GM12878 (cell line): Measurements from ENCODE around the gene KMT2E. TPM values are rescaled to one million over a fixed set of nuclear protein-coding genes. Genes with fewer than 3 reads are reported as not detected.

Source experiments
- ASH2L ChIP-seq: fragments of 300-600, 200-600 bp; sonication (generic); IDR thresholded peaks from 2 replicates; pipeline ENCODE4 v1.6.1; 2017; ENCODE audit warnings: low read depth, mild to moderate bottlenecking, borderline replicate concordance
- BACH1 ChIP-seq: fragments of 450-650 bp; IDR thresholded peaks from 2 replicates; pipeline ENCODE4 v1.6.1; 2017; ENCODE audit warnings: mild to moderate bottlenecking, borderline replicate concordance
- BCL11A ChIP-seq: IDR thresholded peaks from 2 replicates; pipeline ENCODE4 v1.6.1; 2011; ENCODE audit warnings: low read depth, low read length
- BCL3 ChIP-seq: IDR thresholded peaks from 2 replicates; pipeline ENCODE4 v1.6.1; 2011; ENCODE audit warnings: borderline replicate concordance, low read depth, mild to moderate bottlenecking, moderate library complexity, low read length; ENCODE audit not compliant: insufficient read depth, poor library complexity, severe bottlenecking
- ELK1 ChIP-seq: IDR thresholded peaks from 2 replicates; pipeline ENCODE4 v1.6.1; 2012; ENCODE audit warnings: low read depth, low read length, improper control_type of control experiment
- EZH2 ChIP-seq: IDR thresholded peaks from 2 replicates; pipeline ENCODE4 v1.6.1; 2012; ENCODE audit warnings: low read depth, mild to moderate bottlenecking, control low read depth, inconsistent platforms, low read length, borderline replicate concordance; ENCODE audit not compliant: control insufficient read depth
- FOXK2 ChIP-seq: fragments of 450-650 bp; IDR thresholded peaks from 2 replicates; pipeline ENCODE4 v1.6.1; 2017; ENCODE audit warnings: mild to moderate bottlenecking, moderate library complexity
- HDGF ChIP-seq: fragments of 450-650 bp; IDR thresholded peaks from 2 replicates; pipeline ENCODE4 v1.6.1; 2016; ENCODE audit warnings: antibody characterized with exemption
- IRF3 ChIP-seq: fragments of 450-650 bp; IDR thresholded peaks from 2 replicates; pipeline ENCODE4 v1.6.1; 2014; ENCODE audit warnings: mild to moderate bottlenecking
- IRF4 ChIP-seq: IDR thresholded peaks from 2 replicates; pipeline ENCODE4 v1.6.1; 2011; ENCODE audit warnings: low read depth, low read length
- MLLT1 ChIP-seq: fragments of 450-650 bp; IDR thresholded peaks from 2 replicates; pipeline ENCODE4 v1.6.1; 2016; ENCODE audit warnings: mild to moderate bottlenecking
- NFIC ChIP-seq: IDR thresholded peaks from 2 replicates; pipeline ENCODE4 v1.6.1; 2012; ENCODE audit warnings: low read depth, mild to moderate bottlenecking, inconsistent platforms, low read length, moderate library complexity
- NFXL1 ChIP-seq: fragments of 450-650 bp; IDR thresholded peaks from 2 replicates; pipeline ENCODE4 v1.6.1; 2017; ENCODE audit warnings: antibody characterized with exemption, mild to moderate bottlenecking, borderline replicate concordance
- NRF1 ChIP-seq: conservative IDR thresholded peaks from 2 replicates; pipeline ENCODE4 v1.6.1; 2011; ENCODE audit warnings: mild to moderate bottlenecking, low read depth, low read length, improper control_type of control experiment
- PAX5 ChIP-seq: IDR thresholded peaks from 2 replicates; pipeline ENCODE4 v1.6.1; 2011; ENCODE audit warnings: low read depth, low read length, borderline replicate concordance
- RBBP5 ChIP-seq: fragments of 200-600 bp; sonication (generic); conservative IDR thresholded peaks from 2 replicates; pipeline ENCODE4 v1.6.1; 2016
- REST ChIP-seq: IDR thresholded peaks from 2 replicates; pipeline ENCODE4 v1.6.1; 2012; ENCODE audit warnings: mild to moderate bottlenecking, low read depth, low read length
- TAF1 ChIP-seq: IDR thresholded peaks from 2 replicates; pipeline ENCODE4 v1.6.1; 2011; ENCODE audit warnings: mild to moderate bottlenecking, low read depth, low read length, borderline replicate concordance
- TCF3 ChIP-seq: IDR thresholded peaks from 2 replicates; pipeline ENCODE4 v1.6.1; 2012; ENCODE audit warnings: low read depth, mild to moderate bottlenecking, low read length, borderline replicate concordance; ENCODE audit not compliant: insufficient read depth
- YBX1 ChIP-seq: fragments of 450-650 bp; IDR thresholded peaks from 2 replicates; pipeline ENCODE4 v1.6.1; 2016; ENCODE audit warnings: antibody characterized with exemption
- ZNF384 ChIP-seq: IDR thresholded peaks from 2 replicates; pipeline ENCODE4 v1.6.1; 2012; ENCODE audit warnings: low read depth, mild to moderate bottlenecking, low read length, improper control_type of control experiment, borderline replicate concordance
- polyA plus RNA-seq, 11 experiments: library from polyadenylated mRNA; depleted of rRNA in 4 of 11; unstranded in 6 of 11; stranded (reverse) in 5 of 11; fragments of >200 nt; fragmentation: Nextera tagmentation in 4 of 11; fragmentation: Illumina TruSeq in 1 of 11; extraction: Ambion mirVana in 4 of 11; extraction: Trizol in 1 of 11; gene quantifications; 1 replicate in 1 of 11; 2 replicates in 10 of 11; pipeline versions ENCODE4 v1.2.1 to v1.2.3, GENCODE V29; 2011 to 2016; ENCODE audit warnings: inconsistent platforms in 2 of 11, missing spikeins in 2 of 11, low read depth in 1 of 11
- total RNA-seq, 4 experiments: library from RNA; depleted of rRNA in 3 of 4; stranded (reverse); fragments of >200 nt in 3 of 4; fragmentation: Illumina TruSeq in 1 of 4; extraction: Trizol in 1 of 4; gene quantifications; 2 replicates each; pipeline versions ENCODE4 v1.2.1 to v1.2.3, GENCODE V29; 2013 to 2021

The KMT2E gene
- total and polyA plus RNA-seq, 10 of the 15 experiments (the other 5 are each of a cell fraction or from before 2014, with no cell fraction given): 13.2 to 68.1 (median 34.1) TPM

- TF ChIP-seq ZNF384 (no peak), TCF3 (no peak), PAX5 (peak; percentile 4; the same call in 1 of the 2 replicates), HDGF (no peak; the same call in 1 of the 2 replicates), YBX1 (no peak), IRF3 (peak; percentile 38; the same call in 1 of the 2 replicates), FOXK2 (no peak), MLLT1 (0 out of 2 replicates have a peak, but pooled peaks have one; percentile 68), ASH2L (no peak), BACH1 (peak; percentile 93), ELK1 (0 out of 2 replicates have a peak, but pooled peaks have one; percentile 17), BCL3 (no peak), BCL11A (no peak), REST (no peak), EZH2 (no peak), NFXL1 (no peak), TAF1 (peak; percentile 83), NFIC (no peak), NRF1 (no peak), RBBP5 (no peak), IRF4 (no peak)
Observed at GRCh38 chr7:105013816-105014692, at the start of gene KMT2E (continued).
